KMS-11 (cell line): ENCODE measurements around the gene METRN.
"Not testable (repeated sequence)": the region's sequence is repeated elsewhere in the genome, so short reads cannot be mapped to it uniquely, and the experiment has no call there.

Source experiments
- H2AFZ ChIP-seq: fragments of 200-600 bp; sonication (generic); 2 replicates; pipeline ENCODE4 v1.6.1; 2016; ENCODE audit warnings: antibody characterized with exemption, mixed run types, low read depth
- H3K27ac ChIP-seq: fragments of 200-600 bp; sonication (generic); 2 replicates; pipeline ENCODE4 v1.6.1; 2016; ENCODE audit warnings: mild to moderate bottlenecking, mixed run types
- H3K27me3 ChIP-seq: fragments of 200-600 bp; sonication (generic); 2 replicates; pipeline ENCODE4 v1.6.1; 2017; ENCODE audit warnings: mild to moderate bottlenecking, low read depth, mixed run types, moderate library complexity; ENCODE audit not compliant: insufficient read depth
- H3K36me3 ChIP-seq: fragments of 200-600 bp; sonication (generic); 2 replicates; pipeline ENCODE4 v1.6.1; 2017; ENCODE audit warnings: mild to moderate bottlenecking, mixed run types; ENCODE audit not compliant: insufficient read depth
- H3K4me1 ChIP-seq: fragments of 200-600 bp; sonication (generic); 2 replicates; pipeline ENCODE4 v1.6.1; 2016; ENCODE audit warnings: mild to moderate bottlenecking, low read depth, mixed run types; ENCODE audit not compliant: poor library complexity, severe bottlenecking
- H3K4me2 ChIP-seq: fragments of 200-600 bp; sonication (generic); 2 replicates; pipeline ENCODE4 v1.7.0; 2016; ENCODE audit warnings: mild to moderate bottlenecking, mixed run types
- H3K4me3 ChIP-seq: fragments of 200-600 bp; sonication (generic); IDR thresholded peaks from 2 replicates; pipeline ENCODE4 v1.6.1; 2017; ENCODE audit warnings: low read depth, low read length, mixed read lengths; ENCODE audit not compliant: insufficient read depth
- H3K79me2 ChIP-seq: fragments of 200-600 bp; sonication (generic); 2 replicates; pipeline ENCODE4 v1.6.1; 2016; ENCODE audit warnings: low read depth, mixed run types; ENCODE audit not compliant: insufficient read depth
- H3K9ac ChIP-seq: fragments of 200-600 bp; sonication (generic); 2 replicates; pipeline ENCODE4 v1.6.1; 2016; ENCODE audit warnings: mild to moderate bottlenecking, mixed run types
- H4K20me1 ChIP-seq: fragments of 200-600 bp; sonication (generic); 2 replicates; pipeline ENCODE4 v1.6.1; 2016; ENCODE audit warnings: mild to moderate bottlenecking, mixed run types; ENCODE audit not compliant: insufficient read depth
- TF ChIP-seq, protein P1 (sequence below): fragments of 200-600 bp; sonication (generic); conservative IDR thresholded peaks from 2 replicates; pipeline ENCODE4 v1.6.1; 2017; ENCODE audit warnings: low read depth, mild to moderate bottlenecking, antibody characterized with exemption, low read length, moderate library complexity, mixed read lengths

The METRN gene

DNA sequence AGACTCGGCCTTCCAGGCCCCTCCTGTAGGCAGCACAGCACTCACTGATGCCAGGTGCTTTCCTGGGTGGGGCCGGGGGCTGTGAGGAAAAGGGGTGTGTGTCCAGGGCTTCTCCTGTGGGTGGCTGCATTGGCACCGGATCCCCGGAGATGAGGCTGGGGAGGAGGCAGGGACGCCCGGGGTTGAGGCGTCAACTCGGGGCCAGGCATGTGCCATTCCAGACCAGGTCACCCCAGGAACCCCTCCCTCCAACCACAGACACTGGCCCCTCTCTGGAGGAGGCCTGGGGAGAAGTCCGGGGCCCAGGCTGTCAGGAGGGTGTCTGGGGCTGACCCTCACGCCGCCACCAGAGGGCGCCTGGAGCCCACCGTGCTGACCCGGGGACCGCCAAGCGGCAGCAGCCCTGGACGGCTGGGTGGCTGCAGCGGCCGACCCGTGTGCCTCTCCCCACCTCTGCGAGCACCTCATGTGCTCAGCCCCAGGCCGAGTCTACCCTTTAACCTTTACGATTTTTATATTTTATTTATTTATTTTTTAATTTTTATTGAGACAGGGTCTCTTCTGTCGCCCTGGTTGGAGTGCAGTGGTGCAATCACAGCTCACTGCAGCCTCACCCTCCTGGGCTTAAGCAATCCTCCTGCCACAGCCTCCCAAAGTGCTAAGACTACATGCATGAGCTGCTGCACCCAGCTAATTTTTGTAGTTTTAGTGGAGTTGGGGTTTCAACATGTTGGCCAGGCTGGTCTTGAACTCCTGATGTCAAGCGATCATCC lies 3.2 kb upstream of the METRN start:
- no peak overlapping the region for H3K4me3 ChIP-seq
- no peak overlapping the region for H2AFZ ChIP-seq
- no peak overlapping the region for H3K9ac ChIP-seq
- TF ChIP-seq, protein P1, sequence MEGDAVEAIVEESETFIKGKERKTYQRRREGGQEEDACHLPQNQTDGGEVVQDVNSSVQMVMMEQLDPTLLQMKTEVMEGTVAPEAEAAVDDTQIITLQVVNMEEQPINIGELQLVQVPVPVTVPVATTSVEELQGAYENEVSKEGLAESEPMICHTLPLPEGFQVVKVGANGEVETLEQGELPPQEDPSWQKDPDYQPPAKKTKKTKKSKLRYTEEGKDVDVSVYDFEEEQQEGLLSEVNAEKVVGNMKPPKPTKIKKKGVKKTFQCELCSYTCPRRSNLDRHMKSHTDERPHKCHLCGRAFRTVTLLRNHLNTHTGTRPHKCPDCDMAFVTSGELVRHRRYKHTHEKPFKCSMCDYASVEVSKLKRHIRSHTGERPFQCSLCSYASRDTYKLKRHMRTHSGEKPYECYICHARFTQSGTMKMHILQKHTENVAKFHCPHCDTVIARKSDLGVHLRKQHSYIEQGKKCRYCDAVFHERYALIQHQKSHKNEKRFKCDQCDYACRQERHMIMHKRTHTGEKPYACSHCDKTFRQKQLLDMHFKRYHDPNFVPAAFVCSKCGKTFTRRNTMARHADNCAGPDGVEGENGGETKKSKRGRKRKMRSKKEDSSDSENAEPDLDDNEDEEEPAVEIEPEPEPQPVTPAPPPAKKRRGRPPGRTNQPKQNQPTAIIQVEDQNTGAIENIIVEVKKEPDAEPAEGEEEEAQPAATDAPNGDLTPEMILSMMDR = peak; percentile 86
- peak overlapping the region; percentile 38; the same call in 1 of the 2 replicates for H3K4me2 ChIP-seq
- peaks cover 88% of the 10 kb centered on the region for H3K27me3 ChIP-seq
- no peak overlapping the region for H3K27ac ChIP-seq
- peaks cover 27% of the 10 kb centered on the region for H3K4me1 ChIP-seq
- H3K36me3 ChIP-seq = no peaks in the 10 kb centered on the region
- no peaks in the 10 kb centered on the region for H3K79me2 ChIP-seq
- H4K20me1 ChIP-seq = no peaks in the 10 kb centered on the region

DNA sequence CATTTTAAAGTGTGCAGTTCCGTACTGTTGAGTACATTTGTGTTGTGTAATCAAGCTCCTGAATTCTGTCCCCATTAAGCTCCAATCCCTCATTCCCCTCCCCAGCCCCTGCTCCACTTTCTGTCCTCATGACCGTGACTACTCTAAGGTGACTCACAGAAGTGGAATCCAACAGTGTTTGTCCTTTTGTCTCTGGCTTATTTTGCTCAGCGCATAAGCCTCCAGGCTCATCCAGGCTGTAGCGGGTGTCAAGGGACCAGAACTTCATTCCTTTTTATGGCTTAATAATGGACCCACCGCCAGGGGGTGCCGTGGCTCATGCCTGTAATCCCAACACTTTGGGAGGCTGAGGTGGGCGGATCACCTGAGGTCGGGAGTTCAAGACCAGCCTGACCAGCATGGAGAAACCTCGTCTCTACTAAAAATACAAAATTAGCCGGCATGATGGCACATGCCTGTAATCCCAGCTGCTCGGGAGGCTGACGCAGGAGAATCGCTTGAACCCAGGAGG lies 2.1 kb upstream of the METRN start:
- not testable (repeated sequence) for H4K20me1 ChIP-seq, H2AFZ ChIP-seq, H3K9ac ChIP-seq, H3K4me3 ChIP-seq, H3K4me2 ChIP-seq, H3K79me2 ChIP-seq, H3K27ac ChIP-seq, H3K36me3 ChIP-seq
- Histone ChIP-seq H3K4me1 (peaks cover 27% of the 10 kb centered on the region), H3K27me3 (peaks cover 80% of the 10 kb centered on the region)
- TF ChIP-seq, protein P1 = peak; percentile 36; the same call in 1 of the 2 replicates

DNA sequence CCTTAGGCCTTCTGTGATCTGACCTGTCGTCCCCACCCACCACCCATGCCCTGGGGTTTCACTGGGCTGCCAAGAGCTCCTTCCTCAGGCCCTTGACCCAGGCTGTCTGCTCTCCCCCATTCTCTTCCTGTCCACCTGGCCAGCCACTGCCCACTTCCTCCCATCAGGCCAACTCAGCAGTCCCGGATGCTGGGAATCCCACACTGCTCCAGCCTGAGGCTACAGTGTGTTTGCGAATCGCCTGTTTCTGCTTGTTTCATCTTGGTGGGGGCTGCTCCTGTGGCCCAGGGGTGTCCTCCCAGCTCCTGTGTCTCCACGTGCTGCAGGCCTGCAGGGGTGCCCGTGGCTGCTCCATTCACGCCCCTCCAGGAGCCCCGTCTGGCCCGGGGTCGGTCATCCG lies 839 bp upstream of the METRN start:
- Histone ChIP-seq H3K4me3 (no peak overlapping the region), H3K79me2 (no peaks in the 10 kb centered on the region), H2AFZ (no peak overlapping the region), H3K27me3 (peaks cover 67% of the 10 kb centered on the region), H3K4me1 (peaks cover 29% of the 10 kb centered on the region), H3K36me3 (no peaks in the 10 kb centered on the region), H4K20me1 (no peaks in the 10 kb centered on the region), H3K27ac (no peak overlapping the region), H3K4me2 (no peak overlapping the region; the same call in 1 of the 2 replicates), H3K9ac (no peak overlapping the region)
- TF ChIP-seq, protein P1 = no peak

DNA sequence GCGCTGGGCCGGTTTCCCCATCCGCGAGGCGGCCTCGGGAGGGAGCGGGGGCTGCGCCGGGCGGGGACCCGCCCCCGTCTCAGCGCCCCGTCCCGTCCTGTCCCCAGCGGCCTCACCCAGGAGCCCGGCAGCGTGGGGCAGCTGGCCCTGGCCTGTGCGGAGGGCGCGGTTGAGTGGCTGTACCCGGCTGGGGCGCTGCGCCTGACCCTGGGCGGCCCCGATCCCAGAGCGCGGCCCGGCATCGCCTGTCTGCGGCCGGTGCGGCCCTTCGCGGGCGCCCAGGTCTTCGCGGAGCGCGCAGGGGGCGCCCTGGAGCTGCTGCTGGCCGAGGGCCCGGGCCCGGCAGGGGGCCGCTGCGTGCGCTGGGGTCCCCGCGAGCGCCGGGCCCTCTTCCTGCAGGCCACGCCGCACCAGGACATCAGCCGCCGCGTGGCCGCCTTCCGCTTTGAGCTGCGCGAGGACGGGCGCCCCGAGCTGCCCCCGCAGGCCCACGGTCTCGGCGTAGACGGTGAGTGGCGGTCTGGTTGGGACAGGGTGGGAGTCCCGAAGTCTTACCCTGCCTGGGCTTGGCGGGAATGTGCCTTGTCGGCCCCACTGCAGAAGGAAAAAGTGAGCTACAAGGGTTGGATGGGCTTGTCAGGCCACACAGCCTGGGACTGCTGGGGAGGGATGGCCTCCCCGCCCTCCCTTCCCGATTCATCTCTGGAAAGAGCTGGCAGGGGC lies 720 bp downstream of the METRN start:
- Histone ChIP-seq H3K27ac (no peak overlapping the region), H4K20me1 (no peaks in the 10 kb centered on the region), H3K4me2 (no peak overlapping the region; the same call in 1 of the 2 replicates), H3K27me3 (peaks cover 52% of the 10 kb centered on the region), H2AFZ (no peak overlapping the region), H3K79me2 (no peaks in the 10 kb centered on the region), H3K36me3 (no peaks in the 10 kb centered on the region), H3K9ac (no peak overlapping the region), H3K4me3 (no peak overlapping the region), H3K4me1 (peaks cover 34% of the 10 kb centered on the region)
- TF ChIP-seq, protein P1 = no peak
